Endometrial microvascular endothelial cells (primary cell): ENCODE measurements around the gene METTL16. TPM values are rescaled to one million over a fixed set of nuclear protein-coding genes. Genes with fewer than 3 reads are reported as not detected.
"Not testable (repeated sequence)": the region's sequence is repeated elsewhere in the genome, so short reads cannot be mapped to it uniquely, and the experiment has no call there.

Source experiments
- in situ Hi-C: cut with HindIII; loops from 2 replicates; pipeline ENCODE4 v1.10.0; 2017; ENCODE audit warnings: low sequenced_read_pairs, low pct_unique_long_range_greater_than_20kb; ENCODE audit errors: inconsistent ontology term
- total RNA-seq: library from RNA; depleted of rRNA; stranded (reverse); fragments of >200 nt; gene quantifications from one replicate; pipeline ENCODE4 v1.2.3, GENCODE V29; 2015; ENCODE audit errors: inconsistent ontology term

METTL16 gene
- total RNA-seq, 1 donor from 2014 or later = 26.0 TPM

GRCh38 chr17:2457913-2458312, 53.8 kb downstream of the METTL16 start:
- in situ Hi-C loops = no loop called here

- in situ Hi-C loops = no loop called here
These were observed 55.2 kb downstream of the METTL16 start for GRCh38 chr17:2456475-2456874.

GRCh38 chr17:2455956-2456355, 55.7 kb downstream of the METTL16 start:
- in situ Hi-C loops = no loop called here

GRCh38 chr17:2453866-2454265, 57.8 kb downstream of the METTL16 start:
- in situ Hi-C loops = no loop called here

DNA sequence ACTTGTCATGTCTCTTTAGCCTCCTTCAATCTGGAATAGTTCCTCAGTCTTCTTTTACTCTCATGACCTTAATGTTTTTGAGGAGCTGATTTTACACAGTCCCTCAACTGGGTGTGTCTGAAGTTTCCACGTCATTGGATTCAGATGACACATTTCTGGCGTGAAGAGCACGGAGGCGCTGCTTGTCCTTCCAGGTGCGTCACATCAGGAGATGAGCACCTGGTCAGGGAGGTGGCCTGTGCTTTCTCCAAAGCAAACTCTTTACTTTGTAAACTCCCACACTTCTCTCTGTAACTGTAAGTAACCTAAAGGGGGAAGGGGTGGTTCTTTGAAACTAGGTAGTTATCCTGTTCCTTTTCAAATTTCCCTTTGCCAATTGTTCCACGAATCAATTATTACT, 58.4 kb downstream of the METTL16 start:
- in situ Hi-C loops = no loop called here

DNA sequence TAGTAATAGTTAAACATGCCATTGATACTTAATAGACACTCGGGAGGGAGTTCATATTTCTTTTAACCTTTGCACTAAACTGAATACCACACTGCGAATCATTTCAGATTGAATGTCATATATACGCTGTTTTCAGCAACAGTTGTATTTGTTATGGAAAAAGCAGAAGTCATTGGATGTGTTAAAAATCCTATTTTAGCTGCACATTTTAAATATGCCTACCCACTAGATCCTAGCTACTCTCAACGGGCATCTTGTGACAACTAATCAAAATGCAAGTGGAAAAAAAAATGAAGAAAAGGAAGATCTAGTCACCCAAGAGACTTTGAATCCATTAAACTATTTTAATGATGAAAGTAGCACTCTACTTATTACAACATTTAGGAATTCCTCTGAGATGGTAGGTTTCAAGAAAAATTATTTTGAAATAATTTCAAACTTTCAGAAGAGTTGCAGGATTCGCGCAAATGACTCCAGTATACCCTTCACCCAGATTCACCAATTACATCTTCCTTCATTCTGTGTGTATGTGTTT, 59.4 kb downstream of the METTL16 start:
- in situ Hi-C loops = no loop called here

DNA sequence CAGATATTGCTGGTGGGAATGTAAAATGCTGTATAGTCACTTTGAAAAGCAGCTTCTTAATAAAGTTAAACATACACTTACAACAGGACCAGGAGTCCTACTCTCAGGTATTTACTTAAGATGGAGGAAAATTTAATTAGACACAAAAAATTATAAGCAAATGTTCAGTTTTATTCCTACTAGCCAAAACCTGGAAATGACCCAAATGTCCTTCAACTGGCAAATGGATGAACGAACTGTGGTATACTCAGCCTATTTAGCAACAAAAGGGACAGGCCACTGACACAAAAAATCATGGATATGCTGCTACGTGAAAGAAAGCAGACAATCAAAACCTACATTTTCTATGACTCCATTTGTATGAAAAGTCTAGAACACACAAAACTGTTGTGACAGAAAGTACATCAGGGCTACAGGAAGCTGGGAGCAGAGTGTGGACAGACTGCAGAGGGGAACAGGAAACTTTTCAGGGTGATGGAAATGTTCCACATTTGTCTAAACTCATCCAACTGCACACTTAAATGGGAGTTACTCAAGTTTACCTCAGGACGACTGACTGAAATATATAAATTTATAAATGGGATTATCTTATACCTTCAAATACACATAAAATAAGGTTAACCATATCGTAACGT, 61.6 kb downstream of the METTL16 start:
- in situ Hi-C loops = no loop called here

DNA sequence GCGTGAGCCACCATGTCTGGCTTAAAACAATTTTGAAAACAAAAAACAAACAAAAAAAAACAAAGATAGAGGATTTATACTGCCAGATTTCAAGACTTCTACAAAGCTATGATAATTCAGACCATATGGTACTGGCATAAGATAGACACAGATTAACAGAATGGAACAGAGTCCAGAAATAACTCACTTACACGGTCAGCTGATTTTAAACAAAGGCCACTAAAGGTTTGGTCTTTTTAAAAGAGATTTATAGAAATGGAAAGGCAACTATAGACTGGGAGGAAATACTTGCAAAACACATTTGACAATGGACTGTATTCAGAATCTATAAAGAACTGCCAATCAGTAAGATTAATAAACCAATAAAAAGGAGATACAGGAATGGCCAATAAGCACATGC, 62.2 kb downstream of the METTL16 start:
- in situ Hi-C loops = no loop called here

DNA sequence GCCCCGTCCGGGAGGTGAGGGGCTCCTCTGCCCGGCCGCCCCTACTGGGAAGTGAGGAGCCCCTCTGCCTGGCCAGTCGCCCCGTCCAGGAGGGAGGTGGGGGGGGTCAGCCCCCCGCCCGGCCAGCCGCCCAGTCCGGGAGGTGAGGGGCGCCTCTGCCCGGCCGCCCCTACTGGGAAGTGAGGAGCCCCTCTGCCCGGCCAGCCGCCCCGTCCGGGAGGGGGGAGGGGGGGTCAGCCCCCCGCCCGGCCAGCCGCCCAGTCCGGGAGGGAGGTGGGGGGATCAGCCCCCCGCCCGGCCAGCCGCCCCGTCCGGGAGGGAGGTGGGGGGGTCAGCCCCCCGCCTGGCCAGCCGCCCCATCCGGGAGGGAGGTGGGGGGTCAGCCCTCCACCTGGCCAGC, 64.2 kb downstream of the METTL16 start:
- in situ Hi-C loops = not testable (repeated sequence)

- in situ Hi-C loops = no loop called here
These were observed 66.0 kb downstream of the METTL16 start for GRCh38 chr17:2445638-2446037.

- in situ Hi-C loops = no loop called here
These were observed 67.3 kb downstream of the METTL16 start for GRCh38 chr17:2444382-2444781.

- in situ Hi-C loops = no loop called here
These were observed 69.5 kb downstream of the METTL16 start for GRCh38 chr17:2442166-2442565.

DNA sequence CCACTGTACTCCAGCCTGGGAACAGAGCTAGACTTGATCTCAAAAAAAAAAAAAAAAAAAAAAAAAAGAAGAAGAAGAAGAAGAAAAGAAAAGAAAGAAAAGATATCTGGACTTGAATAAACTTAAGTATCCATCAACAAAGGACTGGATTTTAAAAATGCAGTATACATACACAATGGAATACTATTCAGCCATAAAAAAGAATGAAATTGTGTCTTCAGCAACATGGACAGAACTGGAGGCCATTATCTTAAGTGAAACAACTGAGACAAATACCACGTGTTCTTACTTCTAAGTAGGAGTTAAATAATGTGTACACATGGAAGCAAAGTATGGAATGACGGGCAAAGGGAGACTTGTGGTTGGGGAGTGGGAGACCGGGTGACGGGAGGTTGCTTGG, 70.8 kb downstream of the METTL16 start:
- in situ Hi-C loops = no loop called here

DNA sequence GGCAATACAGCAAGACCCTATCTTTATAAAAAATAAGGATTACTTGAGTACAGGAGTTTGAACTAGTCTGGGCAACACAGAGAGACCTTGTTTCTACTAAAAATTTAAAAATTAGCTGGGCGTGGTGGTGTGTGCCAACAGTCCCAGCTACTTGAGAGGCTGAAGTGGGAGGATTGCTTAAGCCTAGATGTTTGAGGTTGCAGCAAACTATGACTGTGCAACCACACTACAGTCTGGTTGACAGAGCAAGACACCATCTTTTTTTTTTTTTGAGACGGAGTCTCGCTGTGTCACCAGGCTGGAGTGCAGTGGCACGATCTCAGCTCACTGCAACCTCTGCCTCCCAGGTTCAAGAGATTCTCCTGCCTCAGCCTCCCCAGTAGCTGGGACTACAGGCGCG, 71.7 kb downstream of the METTL16 start:
- in situ Hi-C loops = not testable (repeated sequence)

GRCh38 chr17:2438823-2439222, 72.9 kb downstream of the METTL16 start:
- in situ Hi-C loops = no loop called here

- in situ Hi-C loops = no loop called here
These were observed 75.3 kb downstream of the METTL16 start for GRCh38 chr17:2436316-2436905.

GRCh38 chr17:2435862-2436261, 75.8 kb downstream of the METTL16 start:
- in situ Hi-C loops = no loop called here

DNA sequence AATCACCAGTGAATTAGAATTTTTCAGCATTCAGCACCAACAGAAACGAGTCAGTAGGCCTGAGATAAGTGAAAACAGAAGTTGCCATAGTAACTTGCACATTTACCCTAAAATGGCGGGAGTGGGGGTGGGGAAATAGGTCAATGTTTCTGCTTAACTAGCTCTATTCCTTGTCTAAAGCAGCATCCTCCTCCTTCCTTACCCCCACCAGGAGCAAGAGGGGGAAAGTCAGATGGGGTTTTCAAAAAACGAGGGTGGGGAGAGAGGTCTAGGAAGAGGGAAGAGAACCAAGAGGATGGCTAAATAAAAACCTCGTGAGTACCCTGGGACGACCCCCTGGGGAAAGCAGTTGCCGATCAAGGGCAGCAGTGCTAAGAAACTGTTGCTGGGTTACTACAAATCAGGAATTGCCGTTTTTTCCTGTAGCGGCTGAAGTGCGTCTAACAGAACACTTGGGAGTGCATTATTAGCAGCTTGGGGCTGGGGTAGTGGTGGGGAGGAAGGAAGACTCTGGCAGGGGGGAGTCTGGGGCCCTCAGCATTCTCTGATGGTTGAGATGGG, 76.4 kb downstream of the METTL16 start:
- in situ Hi-C loops = no loop called here

DNA sequence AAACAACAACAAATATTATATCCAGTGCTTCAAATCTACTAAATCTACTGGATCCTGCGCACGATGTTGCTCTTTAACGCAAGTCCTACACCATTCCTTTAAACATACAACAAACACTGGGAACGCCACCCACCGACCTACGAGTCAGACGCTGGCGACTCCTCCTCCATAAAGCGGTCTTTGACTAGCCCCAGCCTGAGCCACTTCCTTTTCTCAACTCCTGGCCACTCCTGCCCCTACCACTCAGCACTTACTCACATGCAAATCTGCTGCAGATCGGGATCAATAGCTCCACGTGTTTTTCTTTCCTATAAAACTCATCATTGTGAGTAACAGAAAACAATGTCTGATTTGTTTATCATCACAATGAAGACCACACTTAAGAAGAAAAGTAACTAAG, 78.0 kb downstream of the METTL16 start:
- in situ Hi-C loops = no loop called here

- in situ Hi-C loops = no loop called here
These were observed 83.8 kb downstream of the METTL16 start for GRCh38 chr17:2427910-2428309.
